Stimulated activated CD8-positive, alpha-beta memory T cell treated with anti-CD3 and anti-CD28 coated beads, Interleukin-15, amount 100 ng/mL, for 1 hour (primary cell): ENCODE results near the gene WDR45B.
"Not testable (repeated sequence)": the region's sequence is repeated elsewhere in the genome, so short reads cannot be mapped to it uniquely, and the experiment has no call there.

ENCODE experiments used
- DNase-seq: peaks from one replicate; pipeline ENCODE4 v3.0.0-alpha.2; 2020; ENCODE audit warnings: low read depth

WDR45B gene

GRCh38 chr17:82582709-82583108, 65.5 kb downstream of the WDR45B start:
- DNase-seq: no peak

GRCh38 chr17:82582213-82582612, 66.0 kb downstream of the WDR45B start:
- no peak for DNase-seq

DNA sequence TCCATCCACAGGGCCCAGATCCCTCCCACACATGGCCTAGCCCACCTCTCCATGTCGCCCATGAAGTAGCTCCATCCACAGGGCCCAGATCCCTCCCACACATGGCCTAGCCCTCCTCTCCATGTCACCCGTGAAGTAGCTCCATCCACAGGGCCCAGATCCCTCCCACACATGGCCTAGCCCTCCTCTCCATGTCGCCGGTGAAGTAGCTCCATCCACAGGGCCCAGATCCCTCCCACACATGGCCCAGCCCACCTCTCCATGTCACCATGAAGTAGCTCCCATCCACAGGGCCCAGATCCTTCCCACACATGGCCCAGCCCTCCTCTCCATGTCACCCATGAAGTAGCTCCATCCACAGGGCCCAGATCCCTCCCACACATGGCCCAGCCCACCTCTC, 68.3 kb downstream of the WDR45B start:
- DNase-seq: not testable (repeated sequence)

GRCh38 chr17:82577300-82577699, 70.9 kb downstream of the WDR45B start:
- DNase-seq: no peak

GRCh38 chr17:82575581-82576221, 72.5 kb downstream of the WDR45B start:
- not testable (repeated sequence) for DNase-seq

- no peak for DNase-seq
Observed at GRCh38 chr17:82574041-82574440, 74.2 kb downstream of the WDR45B start.

DNA sequence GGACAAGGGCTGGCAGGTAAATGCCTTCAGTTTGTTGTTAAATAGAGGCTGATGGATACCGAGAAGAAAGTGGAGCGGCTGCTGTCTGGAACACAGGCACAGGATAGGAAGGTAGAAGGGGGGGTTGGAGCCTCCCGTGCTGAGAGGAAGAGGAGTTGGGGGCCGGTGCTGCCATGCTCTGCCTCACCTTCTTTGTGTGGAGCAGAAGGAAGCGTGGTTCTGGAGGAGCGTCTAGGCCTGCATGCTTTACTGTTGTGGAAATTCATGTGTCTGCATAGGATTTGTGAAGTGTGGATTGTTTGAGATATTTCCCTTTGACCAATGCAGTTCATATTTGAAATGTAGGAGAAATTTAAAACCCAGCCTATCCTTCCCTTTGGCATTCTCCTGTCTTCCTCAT, 76.4 kb downstream of the WDR45B start:
- DNase-seq: no peak

- no peak for DNase-seq
Observed at GRCh38 chr17:82570277-82570676, 78.0 kb downstream of the WDR45B start.

DNA sequence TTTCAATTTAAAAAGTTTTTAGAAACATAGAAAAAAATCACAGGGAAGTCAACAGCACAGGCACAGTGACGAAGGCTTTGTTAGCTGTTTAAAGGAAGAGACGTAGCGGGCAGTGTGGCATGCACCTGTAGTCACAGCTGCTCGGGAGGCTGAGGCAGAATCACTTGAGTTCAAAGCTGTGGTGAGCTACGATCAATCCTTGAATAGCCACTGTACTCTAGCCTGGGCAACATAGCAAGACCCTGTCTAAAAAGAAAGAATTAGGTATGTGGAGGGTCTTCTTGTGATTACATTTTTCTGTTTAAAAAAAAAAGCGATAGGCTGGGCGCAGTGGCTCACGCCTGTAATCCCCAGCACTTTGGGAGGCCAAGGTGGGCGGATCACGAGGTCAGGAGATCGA, 78.6 kb downstream of the WDR45B start:
- no peak for DNase-seq

DNA sequence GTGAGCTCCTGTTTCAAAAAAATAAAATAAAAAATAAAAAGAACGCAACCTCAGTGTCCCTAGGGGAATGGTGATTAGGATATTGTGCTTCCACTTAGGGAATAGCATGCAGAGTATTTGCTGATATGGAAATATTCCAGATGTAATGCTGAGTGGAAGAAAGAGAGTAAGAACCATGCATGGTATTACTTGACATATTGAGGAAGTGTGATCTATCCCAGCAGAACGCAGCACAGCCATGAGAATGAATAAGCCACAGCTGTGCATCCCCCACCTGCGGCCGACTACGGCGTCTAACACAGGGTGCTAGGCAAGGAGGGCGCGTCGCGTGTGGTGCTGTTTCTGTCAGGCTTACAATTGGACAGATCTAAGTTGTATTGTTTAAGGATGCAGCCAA, 79.2 kb downstream of the WDR45B start:
- DNase-seq: no peak

- no peak for DNase-seq
Observed at GRCh38 chr17:82567286-82567685, 81.0 kb downstream of the WDR45B start.

DNA sequence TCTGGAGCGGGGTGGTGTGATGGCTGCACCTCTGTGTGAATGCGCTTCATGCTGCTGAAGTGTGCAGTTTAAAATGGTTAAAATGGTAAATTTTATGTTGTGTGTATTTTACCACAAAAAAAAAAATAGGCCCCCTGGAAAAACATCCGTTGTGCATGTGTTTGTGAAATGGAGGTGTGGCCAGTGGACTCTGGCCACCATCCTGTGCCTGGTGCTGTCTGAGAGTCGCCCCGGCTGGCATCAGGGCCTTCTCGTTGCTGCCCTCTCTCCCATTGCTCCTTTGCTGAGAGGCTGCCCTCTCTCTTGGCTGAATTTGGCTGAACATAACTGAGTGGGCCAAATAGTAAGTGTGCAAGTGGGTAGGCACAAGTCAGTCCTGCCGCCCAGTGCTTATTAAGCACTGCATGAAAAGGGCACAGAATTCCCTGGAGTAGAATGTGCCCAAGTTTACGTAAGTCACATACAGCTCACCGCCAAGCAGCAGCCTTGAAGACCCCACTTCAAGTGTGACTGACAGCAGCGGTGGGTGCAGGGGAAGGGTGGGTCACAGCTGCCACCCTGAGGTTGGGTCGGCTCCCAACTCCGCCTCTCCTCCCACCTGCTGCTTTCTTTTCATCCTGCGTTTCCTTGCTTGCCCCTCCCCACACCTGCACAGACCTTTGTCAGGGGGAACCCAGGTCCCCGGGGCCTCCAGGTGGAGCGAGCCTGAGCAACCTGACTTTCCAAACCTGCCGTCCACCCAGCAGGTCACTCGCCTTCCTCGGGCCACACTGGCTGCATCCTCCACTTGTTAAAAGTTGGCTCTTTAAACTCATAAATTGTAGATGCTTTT, 81.9 kb downstream of the WDR45B start:
- no peak for DNase-seq

DNA sequence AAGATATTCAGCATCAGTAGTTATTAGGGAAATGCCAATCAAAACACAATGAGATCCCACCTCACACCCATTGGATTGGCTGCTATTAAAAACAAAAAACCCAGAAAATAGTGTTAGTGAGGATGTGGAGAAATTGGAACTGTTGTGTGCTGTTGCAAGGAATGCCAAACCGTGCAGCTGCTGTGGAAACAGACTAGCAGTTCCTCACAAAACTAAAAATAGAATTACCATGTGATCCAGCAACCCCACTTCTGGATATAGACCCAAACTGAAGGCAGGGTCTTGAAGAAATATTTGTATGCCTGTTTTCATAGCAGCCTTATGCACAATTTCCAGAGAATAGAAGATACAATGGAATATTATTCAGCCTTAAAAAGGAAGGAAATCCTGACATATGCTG, 82.7 kb downstream of the WDR45B start:
- no peak for DNase-seq
